Measurements from ENCODE around the gene UBC. TPM values are rescaled to one million over a fixed set of nuclear protein-coding genes. Genes with fewer than 3 reads are reported as not detected.

The UBC gene
- total and polyA plus RNA-seq, 9 of the 15 experiments (the other 6 are each of a cell fraction or from before 2014, with no cell fraction given), result 533 to 1,153 (median 813) TPM

- TF ChIP-seq VEZF1 (CRISPR knock-in tag; IDR thresholded peaks at IDR 0.05) (peak; percentile 96), ZKSCAN8 (CRISPR knock-in tag; IDR thresholded peaks at IDR 0.05) (no peak), IRF2 (CRISPR knock-in tag; IDR thresholded peaks at IDR 0.05) (no peak), ZEB2 (IDR thresholded peaks at IDR 0.05) (peak; percentile 22; the same call in 1 of the 2 replicates), SREBF1 (IDR thresholded peaks at IDR 0.05; ENCODE audit: borderline replicate concordance, low read depth, low read length) (no peak), BACH1 (tag; IDR thresholded peaks at IDR 0.05) (peak; percentile 35), CHD1 (IDR thresholded peaks at IDR 0.05; ENCODE audit: low read length) (no peak), RBM14 (IDR thresholded peaks at IDR 0.05; ENCODE audit: borderline replicate concordance, insufficient read depth, low read depth, low read length) (no peak), SETDB1 (IDR thresholded peaks at IDR 0.05; ENCODE audit: low read length) (no peak), ZNF384 (IDR thresholded peaks at IDR 0.05; ENCODE audit: low read depth, low read length) (peak; percentile 98), NFIC (IDR thresholded peaks at IDR 0.05) (peak; percentile 72), NFE2L1 (tag; IDR thresholded peaks at IDR 0.05; ENCODE audit: borderline replicate concordance, low read depth) (no peak), ZNF431 (CRISPR knock-in tag; IDR thresholded peaks at IDR 0.05) (no peak), ZNF41 (CRISPR knock-in tag; conservative IDR thresholded peaks at IDR 0.05) (no peak), GATA2 (CRISPR knock-in tag; IDR thresholded peaks at IDR 0.05) (no peak), FOXP1 (CRISPR knock-in tag; IDR thresholded peaks at IDR 0.05) (0 out of 2 replicates have a peak, but pooled peaks have one; percentile 33), CEBPG (CRISPR knock-in tag; IDR thresholded peaks at IDR 0.05) (peak; percentile 98), CEBPG (tag; conservative IDR thresholded peaks at IDR 0.05 in 1 of 2, IDR thresholded peaks at IDR 0.05 in 1 of 2) (peak; percentile 96 to 98), CBX3 (IDR thresholded peaks at IDR 0.05; ENCODE audit: borderline replicate concordance in 1 of 2, low read length in 2 of 2) (peak in 1 of 2 experiments; percentile 93; a peak in 2 of 3 replicates), KLF1 (tag; IDR thresholded peaks at IDR 0.05) (no peak; the same call in 1 of the 2 replicates), NONO (IDR thresholded peaks at IDR 0.05; ENCODE audit: low read depth in 2 of 2, low read length in 1 of 2) (no peak), ZNF175 (CRISPR knock-in tag; IDR thresholded peaks at IDR 0.05; ENCODE audit: low read depth) (peak; percentile 92), RBM34 (IDR thresholded peaks at IDR 0.05; ENCODE audit: borderline replicate concordance, insufficient read depth, low read length) (no peak), MTA2 (IDR thresholded peaks at IDR 0.05; ENCODE audit: low read depth) (no peak), BCOR (IDR thresholded peaks at IDR 0.05) (peak; percentile 61), ZC3H11A (IDR thresholded peaks at IDR 0.05; ENCODE audit: low read depth, low read length) (no peak), RCOR1 (IDR thresholded peaks at IDR 0.05; ENCODE audit: borderline replicate concordance in 1 of 2, low read depth in 2 of 2, low read length in 2 of 2) (peak; percentile 52 to 96; a peak in 3 of 4 replicates)
Observed at GRCh38 chr12:124917135-124917840, 2.8 kb upstream of the UBC start (continued).

Measured in K562 (cell line).